HPDE6-E6E7 (cell line): ENCODE data around the gene ASPHD1.
"Not testable (repeated sequence)": the region's sequence is repeated elsewhere in the genome, so short reads cannot be mapped to it uniquely, and the experiment has no call there.

Source experiments
- DNase-seq: peaks from one replicate; pipeline ENCODE4 v3.0.0; 2011; ENCODE audit warnings: missing footprints; ENCODE audit errors: extremely low spot score

Gene ASPHD1

DNA sequence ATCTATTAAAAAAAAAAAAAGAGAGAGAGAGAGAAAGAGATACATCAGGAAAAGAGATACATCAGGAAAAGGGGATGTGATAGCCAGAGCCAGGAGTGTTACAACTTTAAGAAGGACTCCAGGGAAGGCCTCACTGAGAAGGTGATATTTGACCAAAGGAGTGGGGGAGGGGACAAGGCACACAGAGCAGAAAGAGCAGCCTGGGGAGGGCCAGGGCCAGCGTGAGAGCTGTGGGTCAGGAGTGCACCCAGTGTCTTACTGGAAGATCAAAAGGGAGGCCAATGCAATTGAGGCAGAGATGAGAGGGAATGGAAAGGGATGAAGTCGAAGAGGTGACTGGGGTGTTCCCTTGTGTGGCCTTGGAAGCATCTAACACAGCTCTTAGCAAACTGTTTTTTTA lies 7.7 kb downstream of the ASPHD1 start:
- DNase-seq = no peak

DNA sequence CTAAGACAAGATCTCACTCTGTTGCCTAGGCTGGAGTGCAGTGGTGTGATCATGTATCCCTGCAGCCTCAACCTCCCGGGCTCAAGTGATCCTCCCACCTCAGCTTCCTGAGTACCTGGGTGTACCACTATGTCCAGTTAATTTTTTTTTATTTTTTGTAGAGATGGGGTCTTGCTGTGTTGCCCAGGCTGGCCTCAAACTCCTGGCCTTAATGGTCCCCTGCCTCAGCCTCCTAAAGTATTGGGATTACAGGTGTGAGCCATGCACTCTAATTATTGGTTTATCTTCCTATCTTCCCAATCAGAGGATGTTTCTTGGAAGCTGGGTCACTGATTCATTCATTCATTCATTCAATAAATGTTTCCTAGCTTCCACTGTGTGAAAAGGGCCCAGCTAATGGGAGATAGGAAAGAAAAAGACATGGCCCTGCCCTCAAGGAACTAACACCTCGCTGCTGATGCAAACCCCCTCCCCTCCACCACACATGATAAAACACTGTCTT lies 8.5 kb downstream of the ASPHD1 start:
- DNase-seq = no peak

DNA sequence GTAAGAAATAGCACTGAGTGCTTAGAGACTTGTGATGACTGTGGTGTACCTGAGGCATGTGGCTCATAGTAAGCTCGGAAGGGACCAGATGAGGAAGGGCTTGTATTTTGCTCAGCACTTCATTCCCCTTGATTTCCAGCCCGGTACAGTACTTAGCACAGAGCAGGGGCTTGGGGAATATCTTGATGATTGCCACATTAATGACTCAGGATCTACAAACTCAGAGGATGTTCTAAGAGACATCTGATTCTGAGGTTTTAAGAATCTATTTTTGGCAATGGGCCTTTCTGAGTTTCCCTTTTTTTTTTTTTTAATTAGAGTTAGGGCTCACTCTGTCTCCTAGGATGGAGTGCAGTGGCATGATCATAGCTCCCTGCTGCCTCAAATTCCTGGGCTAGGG lies 9.1 kb downstream of the ASPHD1 start:
- no peak for DNase-seq

DNA sequence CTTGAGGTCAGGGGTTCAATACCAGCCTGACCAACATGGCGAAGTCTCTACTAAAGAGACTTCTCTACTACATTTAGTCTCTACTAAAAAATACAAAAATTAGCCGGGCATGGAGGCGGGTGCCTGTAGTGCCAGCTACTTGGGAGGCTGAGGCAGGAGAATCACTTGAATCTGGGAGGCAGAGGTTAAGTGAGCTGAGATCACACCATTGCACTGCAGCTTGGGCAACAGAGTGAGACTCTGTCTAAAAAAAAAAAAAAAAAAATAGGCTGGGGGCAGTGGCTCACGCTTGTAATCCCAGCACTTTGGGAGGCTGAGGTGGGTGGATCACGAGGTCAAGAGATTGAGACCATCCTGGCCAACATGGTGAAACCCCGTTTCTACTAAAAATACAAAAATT lies 9.6 kb downstream of the ASPHD1 start:
- not testable (repeated sequence) for DNase-seq

DNA sequence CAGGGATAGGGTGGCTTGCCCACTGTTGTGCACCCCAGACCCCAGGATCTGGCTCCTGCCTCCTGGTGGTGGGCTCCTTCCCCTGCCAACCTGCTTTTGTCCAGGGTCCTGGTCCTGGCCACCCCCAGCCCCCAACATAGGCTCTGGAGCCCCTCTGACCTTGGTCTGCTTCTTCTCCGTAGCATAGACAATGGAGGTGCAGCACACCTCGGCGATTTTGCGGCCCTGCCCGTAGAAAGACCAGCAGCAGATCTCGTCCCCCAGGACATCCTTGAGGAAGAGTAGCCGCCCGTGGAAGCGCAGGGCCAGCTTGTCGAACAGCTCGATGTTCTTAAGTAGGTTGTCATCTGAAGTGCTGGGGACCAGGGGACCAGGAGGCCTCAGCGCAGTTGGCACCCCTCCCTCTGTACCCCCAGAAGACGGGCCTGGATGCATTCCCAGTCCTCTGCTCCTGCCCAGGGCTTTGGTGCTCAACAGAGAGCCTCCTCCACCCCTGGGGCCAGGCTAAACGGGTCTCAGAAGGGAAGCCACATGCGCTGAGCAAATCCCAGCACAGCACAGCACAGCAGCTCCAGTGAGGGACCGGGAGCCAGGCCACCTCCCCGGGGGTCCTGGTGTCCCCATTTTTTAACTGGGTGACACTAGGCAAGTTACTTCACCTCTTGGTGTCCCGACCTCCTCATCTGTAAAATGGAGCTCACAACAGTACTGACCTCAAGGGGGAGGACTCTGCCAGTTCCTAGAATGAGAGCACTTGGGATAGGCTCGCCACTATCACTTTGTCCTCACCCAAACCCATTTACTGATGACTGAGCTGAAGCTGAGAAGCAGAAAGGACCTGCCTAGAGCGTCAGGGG lies 10.8 kb downstream of the ASPHD1 start:
- no peak for DNase-seq

DNA sequence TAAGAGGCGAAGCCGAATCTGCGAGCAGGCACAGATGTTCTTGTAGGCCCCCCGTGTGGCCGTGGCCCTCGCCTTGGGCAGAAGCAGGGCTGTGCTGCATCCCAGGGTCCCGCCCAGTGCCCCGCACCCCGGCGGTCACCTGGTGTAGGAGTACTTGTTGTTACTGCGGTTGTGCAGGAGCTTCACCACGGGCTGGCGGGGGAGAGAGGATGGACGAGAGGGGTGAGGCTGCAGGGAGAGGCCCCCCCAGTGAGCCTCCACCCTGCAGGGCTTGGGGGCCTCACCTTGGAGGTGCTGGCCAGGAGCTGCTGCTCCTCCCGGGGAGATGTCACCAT lies 11.4 kb downstream of the ASPHD1 start:
- no peak for DNase-seq

DNA sequence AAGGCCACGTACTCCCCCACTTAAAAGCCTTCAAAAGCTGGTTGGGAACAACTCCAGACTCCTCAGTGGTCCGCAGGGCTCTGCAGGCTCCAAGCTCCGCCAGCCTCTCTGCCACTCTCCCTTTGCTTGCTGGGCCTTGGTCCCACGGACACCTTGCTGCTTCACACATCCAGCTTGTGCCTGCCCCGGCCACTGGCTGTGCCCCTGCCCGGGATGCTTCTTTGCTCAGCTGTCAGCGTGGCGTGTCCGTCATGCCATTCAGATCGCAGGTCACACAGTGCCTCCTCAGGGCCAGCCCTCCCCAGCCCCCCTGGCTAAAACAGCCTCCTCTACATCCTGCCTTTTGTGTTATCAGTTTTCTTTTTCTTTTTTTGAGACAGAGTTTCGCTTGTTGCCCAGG lies 11.8 kb downstream of the ASPHD1 start:
- DNase-seq = no peak

DNA sequence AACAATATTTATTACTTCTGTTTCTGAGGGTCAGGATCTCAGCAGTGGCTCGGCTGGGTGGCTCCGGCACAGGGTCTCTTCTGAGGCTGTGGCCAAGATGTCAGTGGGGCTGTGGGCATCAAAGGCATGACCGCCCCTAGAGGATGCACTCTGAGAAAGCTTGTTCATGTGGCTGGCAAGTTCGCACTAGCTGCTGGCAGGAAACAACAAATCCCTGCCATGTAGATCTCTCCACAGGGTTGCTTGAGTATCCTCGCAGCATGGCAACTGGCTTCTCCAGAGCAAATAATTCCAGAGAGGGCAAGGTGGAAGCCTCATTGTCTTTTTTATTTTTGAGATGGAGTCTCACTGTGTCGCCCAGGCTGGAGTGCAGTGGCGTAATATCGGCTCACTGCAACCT lies 13.2 kb downstream of the ASPHD1 start:
- DNase-seq = no peak

DNA sequence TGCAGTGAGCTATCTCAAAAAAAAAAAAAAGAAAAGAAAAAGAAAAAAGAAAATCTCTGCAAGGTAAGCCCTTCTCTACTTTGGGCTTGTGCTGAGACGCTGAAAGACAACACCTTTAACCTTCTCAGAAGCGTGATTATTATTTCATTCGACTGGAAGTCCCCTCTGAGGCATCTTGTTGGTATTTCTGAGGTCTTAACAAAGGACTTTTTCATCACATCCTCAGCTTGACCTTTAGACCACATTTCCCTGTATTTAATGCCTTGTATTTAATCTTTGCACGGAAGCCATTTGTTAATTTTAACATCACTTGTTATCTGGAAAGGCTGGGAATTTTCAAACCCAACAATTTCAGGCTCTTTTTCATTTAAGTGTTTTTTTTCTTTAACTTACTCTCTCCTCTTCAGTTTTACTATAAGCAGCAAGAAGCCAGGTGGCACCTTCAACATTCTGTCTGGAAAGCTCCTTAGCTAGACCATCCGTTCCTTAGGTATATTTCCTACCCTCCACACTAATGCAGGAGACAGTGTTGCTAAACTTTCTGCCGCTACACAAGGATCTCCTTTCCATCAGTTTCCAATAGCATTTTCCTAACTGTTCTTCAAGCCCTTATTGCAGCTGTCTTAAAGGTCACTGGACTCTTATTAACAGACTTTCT lies 15.4 kb downstream of the ASPHD1 start:
- no peak for DNase-seq

DNA sequence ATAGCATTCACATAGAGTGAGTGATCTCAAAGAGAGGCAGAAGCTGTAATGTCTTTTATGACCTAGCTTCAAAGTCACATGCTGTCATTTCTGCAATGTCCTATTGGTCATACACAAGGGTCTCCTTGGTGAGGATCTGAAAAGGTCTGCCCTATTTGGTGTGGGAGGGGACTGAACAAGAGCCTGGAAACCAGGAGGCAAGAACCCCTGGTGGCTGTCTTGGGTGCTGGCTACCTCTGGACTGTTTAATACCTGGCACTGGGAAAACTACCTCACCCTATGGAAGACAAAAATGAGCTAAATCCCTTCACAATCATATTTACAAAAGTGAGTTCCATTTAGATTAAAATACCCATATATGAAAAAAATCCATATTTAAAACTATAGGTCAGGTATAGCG lies 16.7 kb downstream of the ASPHD1 start:
- DNase-seq = no peak

DNA sequence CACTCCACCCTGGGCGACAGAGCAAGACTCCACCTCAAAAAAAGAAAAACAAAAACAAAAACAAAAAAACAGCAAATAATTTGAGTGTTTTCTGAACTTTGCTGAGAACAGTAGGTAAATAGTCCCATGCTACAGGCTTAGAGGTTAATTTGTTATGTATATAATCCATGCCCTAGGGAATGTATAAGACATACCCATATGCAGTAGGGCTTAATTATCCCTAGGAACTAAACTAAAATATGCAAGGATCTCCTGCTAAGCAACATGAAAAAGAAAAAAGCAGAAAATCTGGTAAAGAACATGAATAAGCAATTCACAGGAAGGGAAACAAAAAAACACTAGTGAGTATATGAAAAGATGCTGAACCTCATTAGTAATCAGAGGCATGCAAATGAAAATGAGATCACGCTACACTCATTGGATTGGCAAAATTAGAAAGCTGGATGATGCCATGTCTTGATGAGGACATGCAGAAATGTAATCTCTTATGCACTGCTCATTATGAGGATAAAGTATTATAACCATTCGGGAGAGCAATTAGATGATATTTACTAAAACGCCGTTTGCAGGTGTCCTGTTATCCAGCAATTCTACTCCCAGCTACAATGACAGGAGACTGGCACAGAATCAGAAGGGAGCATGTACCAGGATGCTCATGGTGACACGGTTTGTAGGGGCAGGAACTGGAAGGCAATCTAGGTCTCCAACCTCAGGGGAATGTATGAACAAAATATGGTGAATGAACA lies 20.2 kb downstream of the ASPHD1 start:
- DNase-seq = no peak

DNA sequence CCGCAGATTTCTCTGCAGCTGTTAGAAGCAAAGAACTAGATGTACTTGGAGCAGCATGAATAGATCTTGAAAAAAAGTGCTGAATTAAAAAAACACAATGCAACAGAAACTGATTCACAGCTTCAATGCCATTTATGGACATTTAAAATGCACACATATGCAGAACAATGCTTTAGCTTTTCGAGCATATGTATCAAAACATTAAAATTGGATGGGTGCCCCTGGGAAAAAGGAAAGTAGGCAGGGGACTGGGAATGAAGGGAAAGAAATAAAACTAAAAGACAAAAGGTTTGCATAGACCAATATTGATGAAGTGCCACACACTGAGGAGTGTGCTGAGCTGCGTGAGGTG lies 20.7 kb downstream of the ASPHD1 start:
- DNase-seq = no peak

DNA sequence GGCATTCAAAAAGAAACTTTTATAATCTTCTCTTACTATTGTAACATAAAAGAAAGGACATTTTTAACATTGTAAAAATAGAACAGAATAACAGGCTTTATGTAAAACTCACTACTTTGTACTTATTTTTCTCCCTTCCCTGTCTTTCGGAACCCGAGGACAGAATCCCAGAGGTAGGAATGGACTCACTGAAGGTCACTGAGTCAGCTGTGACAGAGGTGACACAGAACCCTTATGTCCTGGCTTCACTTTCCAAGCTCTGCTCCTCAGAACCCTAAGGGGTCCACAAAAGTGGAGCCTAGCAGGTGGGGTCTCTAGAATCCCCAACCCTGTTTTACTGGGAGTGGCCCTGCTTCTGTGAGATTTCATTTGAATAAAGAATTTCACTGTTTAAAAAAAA lies 22.0 kb downstream of the ASPHD1 start:
- no peak for DNase-seq

DNA sequence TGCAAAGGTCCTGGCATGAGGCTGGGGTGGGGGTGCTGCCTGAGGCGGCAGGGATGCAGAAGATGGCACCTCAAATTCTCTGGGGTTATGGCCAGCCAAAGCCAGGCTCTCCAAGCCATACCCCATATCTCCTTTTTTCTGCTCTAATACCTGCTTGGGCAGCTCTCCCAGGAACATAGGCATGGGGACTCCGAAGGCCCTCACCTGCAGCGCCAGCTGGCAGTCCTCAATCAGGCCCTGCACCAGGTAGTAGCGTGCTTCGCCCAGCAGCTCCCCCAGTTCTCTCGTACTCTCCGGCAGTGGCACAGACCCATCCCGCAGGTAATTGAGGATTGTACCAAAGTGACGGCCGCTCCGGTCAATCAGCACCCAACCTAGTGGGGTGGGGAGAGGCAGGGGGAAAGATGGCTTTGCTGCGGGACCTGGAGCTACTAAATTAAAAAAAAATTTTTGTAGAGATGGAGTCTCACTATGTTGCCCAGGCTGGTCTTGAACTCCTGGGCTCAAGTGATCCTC lies 22.8 kb downstream of the ASPHD1 start:
- no peak for DNase-seq

DNA sequence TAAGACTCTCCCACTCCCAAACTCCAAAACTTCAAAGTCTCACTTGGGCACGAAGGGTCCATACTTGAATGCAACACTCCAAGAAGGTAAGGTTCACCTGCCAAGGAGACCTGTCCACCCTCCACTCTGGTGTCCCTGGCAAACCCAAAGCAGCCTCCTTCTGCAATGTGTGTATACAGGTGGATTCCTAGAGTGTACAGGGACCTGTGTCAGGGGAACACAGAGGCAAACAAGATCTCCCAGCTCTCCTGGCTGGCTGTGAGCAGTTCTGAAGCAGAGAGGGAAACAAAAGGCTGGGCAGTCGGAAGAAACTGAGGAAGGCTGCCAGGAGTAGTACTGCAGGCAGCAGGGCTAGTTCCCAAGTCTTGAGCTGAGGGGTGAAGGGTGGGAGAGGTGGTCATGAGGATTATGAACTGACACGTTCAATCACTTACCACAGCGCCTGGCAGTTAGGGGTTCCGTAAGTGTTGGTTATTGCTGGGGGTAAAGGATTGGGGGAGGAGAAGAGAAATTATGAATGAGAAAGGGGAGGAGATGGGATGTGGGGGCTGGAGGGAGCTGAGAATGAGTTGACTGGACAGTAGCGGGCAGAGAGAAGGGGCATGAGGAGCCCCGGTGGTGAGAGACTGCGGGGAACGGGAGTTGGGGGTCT lies 24.9 kb downstream of the ASPHD1 start:
- no peak for DNase-seq

DNA sequence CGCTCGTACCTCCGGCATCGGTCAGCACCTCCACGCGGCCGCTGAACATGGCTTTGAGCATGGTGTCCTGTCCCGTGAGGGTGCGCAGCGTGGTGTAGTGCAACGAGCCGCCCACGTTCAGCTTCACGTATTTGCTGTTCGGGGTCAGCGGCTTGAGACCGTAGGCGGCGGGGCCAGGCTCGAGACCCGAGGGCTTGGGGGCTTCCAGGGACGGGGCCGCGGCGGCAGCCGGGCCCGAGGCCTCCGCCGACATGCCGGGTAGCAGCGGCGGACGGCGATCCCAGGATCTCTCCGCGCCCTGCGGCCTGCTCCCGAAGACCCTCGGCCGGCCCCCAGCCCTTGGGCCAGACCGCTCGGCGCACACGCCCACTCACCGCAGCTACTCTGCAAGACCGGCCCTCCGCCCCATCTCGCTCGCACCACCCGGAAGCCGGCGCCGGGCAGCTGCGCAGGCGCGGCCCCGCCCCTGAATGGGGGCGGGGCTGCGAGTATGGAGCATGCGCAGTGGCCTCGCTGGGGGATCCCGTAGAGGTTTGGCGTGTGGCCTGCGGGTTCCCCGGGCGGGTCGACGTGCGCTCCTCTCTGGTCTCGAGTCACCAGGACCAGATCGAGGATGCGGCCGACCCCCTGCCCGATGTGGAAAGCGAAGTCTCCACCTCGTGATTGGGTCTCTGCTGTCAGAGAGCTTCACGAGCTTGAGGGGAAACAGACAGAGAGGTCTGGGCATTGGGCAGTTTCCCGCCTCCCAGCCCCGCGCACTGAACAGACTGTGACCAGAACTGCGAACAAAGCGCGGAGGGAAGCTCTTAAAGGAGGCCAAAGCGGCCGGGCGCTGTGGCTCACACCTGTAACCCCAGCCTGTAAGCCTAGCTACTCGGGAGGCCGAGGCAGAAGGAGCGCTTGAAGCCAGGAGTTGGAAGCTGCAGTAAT lies 25.8 kb downstream of the ASPHD1 start, which contains the start of gene KCTD13:
TSS of gene KCTD13 (minus strand) at position 446 of the 930 bp plus-strand sequence. CDS start at position 253, 193 bp downstream.
- DNase-seq = peak; percentile 94

DNA sequence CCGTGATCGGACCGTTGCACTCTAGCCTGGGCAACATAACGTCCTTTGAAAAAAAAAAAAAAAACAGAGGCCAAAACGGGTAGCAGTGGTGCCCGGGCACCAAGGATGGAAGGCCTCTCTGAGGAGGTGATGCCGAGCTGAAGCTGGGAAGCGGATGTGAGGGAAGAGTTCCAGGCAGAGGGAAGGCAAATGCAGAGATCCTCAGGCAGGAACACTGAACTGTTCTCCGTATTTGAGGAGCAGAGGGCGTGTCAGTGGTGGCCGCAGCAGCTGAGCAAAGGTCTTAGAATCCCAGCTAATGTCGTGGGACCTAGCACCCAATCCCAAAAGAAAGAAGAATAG lies 26.4 kb downstream of the ASPHD1 start:
- no peak for DNase-seq

DNA sequence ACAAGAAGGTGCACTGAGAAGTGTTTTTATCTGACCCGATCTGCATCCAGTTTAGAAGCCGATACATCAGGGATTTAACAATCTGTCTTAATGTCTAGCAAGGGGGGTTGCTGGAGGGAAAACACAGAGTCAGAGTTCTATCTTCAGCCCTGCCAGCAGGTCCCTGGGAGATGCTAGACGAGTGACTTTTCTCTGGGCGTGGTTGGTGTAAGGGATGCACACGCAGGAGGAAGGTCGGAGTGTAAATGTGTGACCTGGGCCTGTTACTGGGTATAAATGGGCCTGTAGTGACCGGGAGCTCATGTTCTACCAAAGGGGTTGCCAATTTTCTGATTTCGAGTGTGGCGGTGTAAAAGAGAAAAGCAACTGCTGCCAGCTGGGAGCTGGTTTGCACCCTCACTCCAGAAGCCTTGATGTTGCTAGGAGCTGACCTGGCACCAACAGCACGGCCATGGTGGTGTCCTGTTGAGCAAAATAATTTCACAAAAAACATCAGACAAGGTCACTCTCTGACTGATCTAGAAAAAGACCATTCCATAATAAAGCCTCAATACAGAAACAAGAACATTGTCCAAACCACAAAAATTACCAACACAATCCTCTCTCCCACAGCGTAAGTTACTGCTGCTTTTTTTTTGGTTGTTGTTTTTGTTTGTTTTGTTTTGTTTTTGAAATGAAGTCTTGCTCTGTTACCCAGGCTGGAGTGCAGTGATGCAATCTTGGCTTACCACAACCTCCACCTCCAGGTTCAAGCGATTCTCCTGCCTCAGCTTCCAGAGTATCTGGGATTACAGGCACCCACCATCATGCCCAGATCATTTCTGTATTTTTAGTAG lies 27.0 kb downstream of the ASPHD1 start:
- no peak for DNase-seq

DNA sequence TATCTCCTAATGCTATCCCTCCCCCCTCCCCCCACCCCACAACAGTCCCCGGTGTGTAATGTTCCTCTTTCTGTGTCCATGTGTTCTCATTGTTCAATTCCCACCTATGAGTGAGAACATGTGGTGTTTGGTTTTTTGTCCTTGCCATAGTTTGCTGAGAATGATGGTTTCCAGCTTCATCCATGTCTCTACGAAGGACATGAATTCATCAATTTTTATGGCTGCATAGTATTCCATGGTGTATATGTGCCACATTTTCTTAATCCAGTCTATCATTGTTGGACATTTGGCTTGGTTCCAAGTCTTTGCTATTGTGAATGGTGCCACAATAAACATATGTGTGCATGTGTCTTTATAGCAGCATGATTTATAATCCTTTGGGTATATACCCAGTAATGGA lies 31.5 kb downstream of the ASPHD1 start:
- DNase-seq = not testable (repeated sequence)

DNA sequence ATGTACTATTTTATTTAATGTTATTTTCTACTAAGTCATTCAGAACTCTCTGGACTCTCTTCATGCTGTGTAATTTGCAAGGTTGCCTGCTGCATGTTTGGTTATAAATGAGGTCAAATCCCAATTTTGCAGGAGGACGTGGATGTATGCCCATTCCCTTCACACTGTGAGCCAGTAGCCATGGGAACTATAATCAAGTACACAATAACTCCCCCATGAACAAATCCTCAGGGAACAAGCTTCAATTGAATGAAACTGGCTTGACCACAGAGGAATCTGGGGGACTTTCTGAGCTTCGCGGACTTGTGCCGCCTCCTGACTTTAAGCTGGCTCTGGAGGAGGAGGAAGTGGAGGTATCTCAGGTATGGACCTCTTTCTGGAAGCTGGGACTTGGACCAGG lies 40.4 kb downstream of the ASPHD1 start:
- no peak for DNase-seq
